22Rv1 (cell line): ENCODE results near the gene UGT1A6.

ENCODE experiments used
- CTCF ChIP-seq: fragments of 450-650 bp; IDR thresholded peaks from 2 replicates; pipeline ENCODE4 v1.5.1; 2017; ENCODE audit warnings: mild to moderate bottlenecking
- ZFX ChIP-seq: fragments of 450-650 bp; IDR thresholded peaks from 2 replicates; pipeline ENCODE4 v1.6.1; 2017; ENCODE audit warnings: antibody characterized with exemption, borderline replicate concordance

- TF ChIP-seq CTCF (no peak), ZFX (no peak)
These were observed 111.3 kb downstream of the UGT1A6 start for GRCh38 chr2:233803994-233804393.
